Panc1 (cell line): Measurements from ENCODE around the gene EIF2D. TPM values are rescaled to one million over a fixed set of nuclear protein-coding genes. Genes with fewer than 3 reads are reported as not detected.

Experiments
- ATAC-seq: fragments of 200-7000 bp; cut with Tn5 transposase; 2 replicates; pipeline ENCODE4 v1.9.1; 2020; ENCODE audit warnings: mild to moderate bottlenecking, moderate library complexity
- BruUV-seq: library from RNA; stranded (reverse); fragments of 400-500 nt; replicated peaks from 2 replicates; lab custom pipeline; 2021; lab: Mats Ljungman, UMichigan
- CTCF ChIA-PET: fragments of 300-600 bp; sonication (Branson Sonifier 250); formaldehyde crosslinking; loops from one replicate; lab custom pipeline; 2022; ENCODE audit warnings: antibody characterized with exemption; lab: Charles Lee
- POLR2A ChIA-PET: fragments of 300-600 bp; sonication (Branson Sonifier 250); formaldehyde crosslinking; loops from one replicate; lab custom pipeline; 2022; ENCODE audit warnings: antibody characterized with exemption; lab: Charles Lee
- DNase-seq: peaks from one replicate; pipeline ENCODE4 v3.0.0-alpha.2; 2010; ENCODE audit warnings: low read depth, low spot score
- H3K27ac ChIP-seq: 2 replicates; pipeline ENCODE4 v1.5.1; 2011; ENCODE audit warnings: mild to moderate bottlenecking, low read length, inconsistent platforms
- H3K27me3 ChIP-seq: fragments of 200-500 bp; sonication (Bioruptor generic); 2 replicates; pipeline ENCODE4 v1.6.0; 2014; ENCODE audit warnings: low read length, inconsistent platforms; ENCODE audit not compliant: control insufficient read depth, insufficient read depth
- H3K36me3 ChIP-seq: fragments of 200-500 bp; sonication (Bioruptor generic); 2 replicates; pipeline ENCODE4 v1.5.1; 2014; ENCODE audit warnings: inconsistent platforms, mild to moderate bottlenecking, low read length, moderate library complexity; ENCODE audit not compliant: control insufficient read depth, insufficient read depth
- H3K4me1 ChIP-seq: 2 replicates; pipeline ENCODE4 v1.5.1; 2011; ENCODE audit warnings: inconsistent platforms, mild to moderate bottlenecking, low read length, moderate library complexity; ENCODE audit not compliant: control insufficient read depth, insufficient read depth
- H3K4me3 ChIP-seq, 2 experiments: 2 replicates each; pipeline ENCODE4 v1.5.1; 2011 to 2012; ENCODE audit warnings: low read depth in 2 of 2, low read length in 2 of 2, mild to moderate bottlenecking in 2 of 2, inconsistent platforms in 1 of 2, moderate library complexity in 1 of 2
- H3K9me3 ChIP-seq: fragments of 200-500 bp; sonication (Bioruptor generic); 2 replicates; pipeline ENCODE4 v1.5.1; 2014; ENCODE audit warnings: low read depth, mild to moderate bottlenecking, inconsistent platforms, low read length, moderate library complexity; ENCODE audit not compliant: control insufficient read depth, insufficient read depth
- POLR2AphosphoS5 ChIP-seq: IDR thresholded peaks from 2 replicates; pipeline ENCODE4 v1.6.1; 2012; ENCODE audit warnings: mild to moderate bottlenecking, low read depth, low read length, moderate library complexity
- SIN3A ChIP-seq: IDR thresholded peaks from 2 replicates; pipeline ENCODE4 v1.6.1; 2012; ENCODE audit warnings: low read depth, mild to moderate bottlenecking, low read length, moderate library complexity, borderline replicate concordance; ENCODE audit not compliant: insufficient read depth
- TCF7L2 ChIP-seq: IDR thresholded peaks from 2 replicates; pipeline ENCODE4 v1.6.1; 2011; ENCODE audit warnings: mild to moderate bottlenecking, low read depth, low read length, inconsistent platforms
- in situ Hi-C: cut with HindIII; loops from 2 replicates; pipeline ENCODE4 v1.10.0; 2016; ENCODE audit warnings: low sequenced_read_pairs, low pct_unique_long_range_greater_than_20kb
- intact Hi-C: fragments of 100-400 bp; cut with micrococcal nuclease; formaldehyde crosslinking; loops from one replicate; pipeline ENCODE4 v1.10.0; 2022; ENCODE audit not compliant: unreplicated experiment
- total RNA-seq: library from RNA; stranded (reverse); gene quantifications from one replicate; pipeline ENCODE4 v1.2.1, GENCODE V29; 2021; ENCODE audit not compliant: unreplicated experiment
- TF ChIP-seq, protein P1 (sequence below): fragments of 450-650 bp; IDR thresholded peaks from 2 replicates; pipeline ENCODE4 v1.5.1; 2017; ENCODE audit warnings: mild to moderate bottlenecking
- TF ChIP-seq, protein P2 (sequence below), 2 experiments: IDR thresholded peaks; 2 replicates each; pipeline ENCODE4 v1.6.1; 2011 to 2012; ENCODE audit warnings: low read depth in 2 of 2, control low read depth in 1 of 2, low read length in 1 of 2, mild to moderate bottlenecking in 1 of 2, moderate library complexity in 1 of 2; ENCODE audit not compliant: insufficient read depth in 1 of 2

EIF2D gene
- total RNA-seq, 1 experiment from 2014 or later, result 28.7 TPM

DNA sequence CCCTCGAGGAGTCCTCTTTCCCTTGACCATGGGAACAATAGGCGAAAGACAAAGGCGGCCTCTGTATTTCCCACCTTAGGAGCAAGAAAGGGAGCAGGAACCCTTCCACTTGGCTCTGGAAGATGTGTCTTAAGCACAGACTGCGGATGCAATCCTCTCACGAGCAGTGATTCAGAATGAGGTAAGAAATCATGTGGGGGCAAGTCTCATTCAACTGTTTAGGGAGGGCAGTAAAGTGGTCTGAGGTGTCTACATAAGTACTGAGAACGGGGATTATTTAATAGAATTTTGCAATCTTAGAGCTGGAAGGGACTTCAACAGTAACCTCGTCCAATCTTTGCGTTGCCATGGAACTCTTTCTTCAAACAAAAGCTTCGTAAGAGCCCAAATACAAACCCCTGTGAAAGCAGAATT lies 21.4 kb upstream of the EIF2D start:
- ATAC-seq (no peak), DNase-seq (peak; percentile 81)
- TF ChIP-seq, protein P1, sequence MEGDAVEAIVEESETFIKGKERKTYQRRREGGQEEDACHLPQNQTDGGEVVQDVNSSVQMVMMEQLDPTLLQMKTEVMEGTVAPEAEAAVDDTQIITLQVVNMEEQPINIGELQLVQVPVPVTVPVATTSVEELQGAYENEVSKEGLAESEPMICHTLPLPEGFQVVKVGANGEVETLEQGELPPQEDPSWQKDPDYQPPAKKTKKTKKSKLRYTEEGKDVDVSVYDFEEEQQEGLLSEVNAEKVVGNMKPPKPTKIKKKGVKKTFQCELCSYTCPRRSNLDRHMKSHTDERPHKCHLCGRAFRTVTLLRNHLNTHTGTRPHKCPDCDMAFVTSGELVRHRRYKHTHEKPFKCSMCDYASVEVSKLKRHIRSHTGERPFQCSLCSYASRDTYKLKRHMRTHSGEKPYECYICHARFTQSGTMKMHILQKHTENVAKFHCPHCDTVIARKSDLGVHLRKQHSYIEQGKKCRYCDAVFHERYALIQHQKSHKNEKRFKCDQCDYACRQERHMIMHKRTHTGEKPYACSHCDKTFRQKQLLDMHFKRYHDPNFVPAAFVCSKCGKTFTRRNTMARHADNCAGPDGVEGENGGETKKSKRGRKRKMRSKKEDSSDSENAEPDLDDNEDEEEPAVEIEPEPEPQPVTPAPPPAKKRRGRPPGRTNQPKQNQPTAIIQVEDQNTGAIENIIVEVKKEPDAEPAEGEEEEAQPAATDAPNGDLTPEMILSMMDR, result no peak
- no peak for TF ChIP-seq TCF7L2
- TF ChIP-seq POLR2AphosphoS5, result no peak
- TF ChIP-seq SIN3A, result no peak
- TF ChIP-seq, protein P2, sequence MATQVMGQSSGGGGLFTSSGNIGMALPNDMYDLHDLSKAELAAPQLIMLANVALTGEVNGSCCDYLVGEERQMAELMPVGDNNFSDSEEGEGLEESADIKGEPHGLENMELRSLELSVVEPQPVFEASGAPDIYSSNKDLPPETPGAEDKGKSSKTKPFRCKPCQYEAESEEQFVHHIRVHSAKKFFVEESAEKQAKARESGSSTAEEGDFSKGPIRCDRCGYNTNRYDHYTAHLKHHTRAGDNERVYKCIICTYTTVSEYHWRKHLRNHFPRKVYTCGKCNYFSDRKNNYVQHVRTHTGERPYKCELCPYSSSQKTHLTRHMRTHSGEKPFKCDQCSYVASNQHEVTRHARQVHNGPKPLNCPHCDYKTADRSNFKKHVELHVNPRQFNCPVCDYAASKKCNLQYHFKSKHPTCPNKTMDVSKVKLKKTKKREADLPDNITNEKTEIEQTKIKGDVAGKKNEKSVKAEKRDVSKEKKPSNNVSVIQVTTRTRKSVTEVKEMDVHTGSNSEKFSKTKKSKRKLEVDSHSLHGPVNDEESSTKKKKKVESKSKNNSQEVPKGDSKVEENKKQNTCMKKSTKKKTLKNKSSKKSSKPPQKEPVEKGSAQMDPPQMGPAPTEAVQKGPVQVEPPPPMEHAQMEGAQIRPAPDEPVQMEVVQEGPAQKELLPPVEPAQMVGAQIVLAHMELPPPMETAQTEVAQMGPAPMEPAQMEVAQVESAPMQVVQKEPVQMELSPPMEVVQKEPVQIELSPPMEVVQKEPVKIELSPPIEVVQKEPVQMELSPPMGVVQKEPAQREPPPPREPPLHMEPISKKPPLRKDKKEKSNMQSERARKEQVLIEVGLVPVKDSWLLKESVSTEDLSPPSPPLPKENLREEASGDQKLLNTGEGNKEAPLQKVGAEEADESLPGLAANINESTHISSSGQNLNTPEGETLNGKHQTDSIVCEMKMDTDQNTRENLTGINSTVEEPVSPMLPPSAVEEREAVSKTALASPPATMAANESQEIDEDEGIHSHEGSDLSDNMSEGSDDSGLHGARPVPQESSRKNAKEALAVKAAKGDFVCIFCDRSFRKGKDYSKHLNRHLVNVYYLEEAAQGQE (IDR thresholded peaks at IDR 0.05; ENCODE audit: insufficient read depth in 1 of 2, low read depth in 2 of 2, low read length in 1 of 2), result no peak
- no TSS peak for BruUV-seq
- CTCF ChIA-PET, result interaction anchor here (0.5 to 4.2 kb wide), 4 partner anchors 12 to 195 kb away, joined by 3 to 32 read pairs (median 6); no protein-coding TSS in a partner anchor
- Histone ChIP-seq H3K4me3 (no peak overlapping the region), H3K4me1 (peaks cover 15% of the 10 kb centered on the region), H3K27me3 (peaks cover 4% of the 10 kb centered on the region; the same call in 1 of the 2 replicates), H3K9me3 (no peaks in the 10 kb centered on the region), H3K36me3 (no peaks in the 10 kb centered on the region), H3K27ac (peak overlapping the region; percentile 29; the same call in 1 of the 2 replicates)
- POLR2A ChIA-PET, result no interaction called here
- intact Hi-C loops, result loop anchor here (1.0 to 10.0 kb wide), 3 partner anchors 31 to 351 kb away; no protein-coding TSS in a partner anchor
- in situ Hi-C loops, result no loop called here

DNA sequence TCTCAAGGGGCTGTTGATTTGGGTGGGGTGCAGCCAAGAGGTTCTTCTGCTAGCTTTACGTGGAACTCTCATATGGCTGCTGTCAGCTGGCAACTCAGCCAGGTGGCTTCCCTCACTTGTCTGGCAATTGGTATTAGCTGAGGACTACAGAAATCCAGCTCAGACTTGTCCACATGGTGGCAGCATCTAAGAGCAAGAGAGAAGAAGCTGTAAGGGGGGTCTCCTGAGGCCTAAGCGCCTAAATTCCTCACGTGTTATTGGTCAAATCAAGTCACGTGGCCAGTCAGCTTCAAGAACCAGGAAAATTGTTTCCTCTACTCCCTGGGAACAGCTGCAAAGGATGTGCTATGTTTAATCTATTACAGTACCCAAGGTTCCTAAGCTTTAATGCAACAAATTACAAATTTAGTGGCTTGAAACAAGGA lies 18.8 kb upstream of the EIF2D start:
- no peak for ATAC-seq
- CTCF ChIA-PET, result interaction anchor here (0.8 to 1.2 kb wide), 5 partner anchors 11 to 351 kb away, joined by 3 to 22 read pairs (median 4); partner anchors contain the start of gene EIF2D
- H3K27me3 ChIP-seq, result peaks cover 6% of the 10 kb centered on the region; the same call in 1 of the 2 replicates
- DNase-seq, result no peak
- BruUV-seq, result no TSS peak
- peaks cover 7% of the 10 kb centered on the region for H3K4me1 ChIP-seq
- no peak overlapping the region for H3K27ac ChIP-seq
- no peaks in the 10 kb centered on the region for H3K9me3 ChIP-seq
- POLR2A ChIA-PET, result interaction anchor here (0.6 to 1.1 kb wide), 3 partner anchors 10 to 278 kb away, joined by 3 to 6 read pairs (median 5); no protein-coding TSS in a partner anchor
- H3K4me3 ChIP-seq, result no peak overlapping the region
- H3K36me3 ChIP-seq, result no peaks in the 10 kb centered on the region
- no peak for TF ChIP-seq SIN3A
- no peak for TF ChIP-seq TCF7L2
- TF ChIP-seq, protein P2 (IDR thresholded peaks at IDR 0.05; ENCODE audit: insufficient read depth in 1 of 2, low read depth in 2 of 2, low read length in 1 of 2), result no peak
- no peak for TF ChIP-seq POLR2AphosphoS5
- TF ChIP-seq, protein P1, result peak; percentile 79
- in situ Hi-C loops, result no loop called here
- intact Hi-C loops, result loop anchor here (10.0 kb wide), 2 partner anchors 284 to 354 kb away; no protein-coding TSS in a partner anchor
